Tibial artery (tissue), 4 donors: ENCODE measurements around the gene LRP1B.

Source experiments
- DNase-seq, 2 donors: peaks; one replicate each; pipeline ENCODE4 v3.0.0-alpha.2; 2019
- H3K27ac ChIP-seq, 2 donors: fragments of 200-600 bp; sonication (generic) in 1 of 2; 1 replicate in 1 of 2; 2 replicates in 1 of 2; pipeline ENCODE4 v1.5.1; 2018 to 2019; ENCODE audit warnings: mild to moderate bottlenecking in 1 of 2
- H3K27me3 ChIP-seq, 2 donors: fragments of 200-600 bp; sonication (generic) in 1 of 2; one replicate each; pipeline versions ENCODE4 v1.5.1 to v1.6.0; 2016 to 2019
- H3K36me3 ChIP-seq, 3 donors: fragments of 200-600 bp; sonication (generic) in 2 of 3; one replicate each; pipeline ENCODE4 v1.5.1; 2016 to 2019; ENCODE audit warnings: mild to moderate bottlenecking in 2 of 3
- H3K4me1 ChIP-seq, 4 donors: fragments of 200-600 bp; sonication (generic) in 2 of 4; 1 replicate in 3 of 4; 2 replicates in 1 of 4; pipeline ENCODE4 v1.5.1; 2016 to 2019
- H3K4me3 ChIP-seq, 2 donors: fragments of 200-600 bp; sonication (generic) in 1 of 2; 1 replicate in 1 of 2; 2 replicates in 1 of 2; pipeline ENCODE4 v1.5.1; 2018 to 2019; ENCODE audit warnings: mild to moderate bottlenecking in 2 of 2
- H3K9me3 ChIP-seq, 3 donors: fragments of 200-600 bp; sonication (generic) in 1 of 3; one replicate each; pipeline ENCODE4 v1.5.1; 2016 to 2019
- CTCF ChIP-seq, 2 experiments: fragments of 200-600 bp in 1 of 2; fragments of 450-650 bp in 1 of 2; IDR thresholded peaks; one replicate each; pipeline ENCODE4 v1.5.1; 2017 to 2019; ENCODE audit warnings: antibody characterized with exemption in 2 of 2, mild to moderate bottlenecking in 1 of 2, moderate library complexity in 1 of 2
- intact Hi-C: fragments of 100-400 bp; cut with DNase I; formaldehyde crosslinking; loops from one replicate; pipeline ENCODE4 v1.15.0; 2023; ENCODE audit warnings: low total_unique reads

Gene LRP1B

GRCh38 chr2:140249821-140250220 is 1881.0 kb downstream of the LRP1B start:
- no peaks in the 10 kb centered on the region for H3K27me3 ChIP-seq
- TF ChIP-seq CTCF (IDR thresholded peaks at IDR 0.05), result no peak

DNA sequence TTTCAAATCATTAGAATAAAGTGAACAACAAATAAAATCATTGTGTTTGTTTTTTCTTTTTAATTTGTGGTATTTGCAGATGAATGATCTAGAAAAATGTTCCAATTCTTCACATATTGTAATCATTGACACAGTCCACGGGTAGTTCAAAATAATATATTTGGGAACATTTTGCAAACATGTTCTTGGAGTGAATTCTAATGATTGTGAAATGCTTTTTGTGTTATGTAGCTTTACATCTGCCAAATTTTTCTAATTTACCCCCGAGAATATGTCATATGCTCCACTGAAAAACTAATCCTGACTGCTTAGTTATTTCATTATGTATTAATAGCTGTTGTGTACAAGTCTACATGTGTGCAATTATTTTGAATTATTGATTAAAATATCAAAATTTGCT is 1882.2 kb downstream of the LRP1B start:
- Histone ChIP-seq H3K36me3 (no peaks in the 10 kb centered on the region), H3K27ac (peak overlapping the region in 1 of 2 donors; percentile 16), H3K9me3 (no peaks in the 10 kb centered on the region), H3K4me1 (peaks cover 0 to 22% (median 6%) of the 10 kb centered on the region in 4 donors), H3K27me3 (no peaks in the 10 kb centered on the region), H3K4me3 (no peak overlapping the region)
- DNase-seq, result no peak
- intact Hi-C loops, result no loop called here
- TF ChIP-seq CTCF (IDR thresholded peaks at IDR 0.05), result no peak

More at GRCh38 chr2:140249821-140250220, 1881.0 kb downstream of the LRP1B start:
- H3K4me3 ChIP-seq, result no peak overlapping the region
- no peak for DNase-seq
- no peak overlapping the region for H3K27ac ChIP-seq
- no peaks in the 10 kb centered on the region for H3K36me3 ChIP-seq
- H3K4me1 ChIP-seq, result peaks cover 0 to 22% (median 6%) of the 10 kb centered on the region in 4 donors
- H3K9me3 ChIP-seq, result no peaks in the 10 kb centered on the region
- intact Hi-C loops, result no loop called here

- no peak for TF ChIP-seq CTCF (IDR thresholded peaks at IDR 0.05)
- peak overlapping the region; percentile 16 to 41 for H3K27ac ChIP-seq
- H3K9me3 ChIP-seq, result no peaks in the 10 kb centered on the region
- DNase-seq, result peak; percentile 24 to 62
- H3K4me3 ChIP-seq, result no peak overlapping the region
- no peaks in the 10 kb centered on the region for H3K36me3 ChIP-seq
- no peaks in the 10 kb centered on the region for H3K27me3 ChIP-seq
- H3K4me1 ChIP-seq, result peaks cover 0 to 22% (median 6%) of the 10 kb centered on the region in 4 donors
- intact Hi-C loops, result no loop called here
These were observed 1883.2 kb downstream of the LRP1B start for GRCh38 chr2:140247451-140248195.

GRCh38 chr2:140246957-140247356 is 1883.9 kb downstream of the LRP1B start:
- Histone ChIP-seq H3K36me3 (no peaks in the 10 kb centered on the region), H3K27ac (peak overlapping the region in 1 of 2 donors; percentile 16), H3K4me3 (no peak overlapping the region), H3K9me3 (no peaks in the 10 kb centered on the region), H3K4me1 (peaks cover 0 to 22% (median 6%) of the 10 kb centered on the region in 4 donors), H3K27me3 (no peaks in the 10 kb centered on the region)
- DNase-seq, result no peak
- TF ChIP-seq CTCF (IDR thresholded peaks at IDR 0.05), result no peak
- intact Hi-C loops, result no loop called here

- no peak for TF ChIP-seq CTCF (IDR thresholded peaks at IDR 0.05)
- no peak for DNase-seq
- H3K9me3 ChIP-seq, result no peaks in the 10 kb centered on the region
- intact Hi-C loops, result no loop called here
- H3K36me3 ChIP-seq, result no peaks in the 10 kb centered on the region
- H3K27me3 ChIP-seq, result no peaks in the 10 kb centered on the region
- no peak overlapping the region for H3K27ac ChIP-seq
- peaks cover 0 to 22% (median 6%) of the 10 kb centered on the region in 4 donors for H3K4me1 ChIP-seq
- H3K4me3 ChIP-seq, result no peak overlapping the region
These were observed 1884.8 kb downstream of the LRP1B start for GRCh38 chr2:140246058-140246457.
